Jurkat, Clone E6-1 (cell line): ENCODE measurements around the gene MANEA.
"Not testable (repeated sequence)": the region's sequence is repeated elsewhere in the genome, so short reads cannot be mapped to it uniquely, and the experiment has no call there.

Source experiments
- DNase-seq: peaks from one replicate; pipeline ENCODE4 v3.0.0-alpha.2; 2011; ENCODE audit warnings: low read depth, low spot score
- H3K4me3 ChIP-seq: 2 replicates; pipeline ENCODE4 v1.5.1; 2011; ENCODE audit warnings: mild to moderate bottlenecking, low read length, control low read depth, moderate library complexity

MANEA gene

GRCh38 chr6:95581073-95581472 is 3.7 kb downstream of the MANEA start:
- DNase-seq = no peak

DNA sequence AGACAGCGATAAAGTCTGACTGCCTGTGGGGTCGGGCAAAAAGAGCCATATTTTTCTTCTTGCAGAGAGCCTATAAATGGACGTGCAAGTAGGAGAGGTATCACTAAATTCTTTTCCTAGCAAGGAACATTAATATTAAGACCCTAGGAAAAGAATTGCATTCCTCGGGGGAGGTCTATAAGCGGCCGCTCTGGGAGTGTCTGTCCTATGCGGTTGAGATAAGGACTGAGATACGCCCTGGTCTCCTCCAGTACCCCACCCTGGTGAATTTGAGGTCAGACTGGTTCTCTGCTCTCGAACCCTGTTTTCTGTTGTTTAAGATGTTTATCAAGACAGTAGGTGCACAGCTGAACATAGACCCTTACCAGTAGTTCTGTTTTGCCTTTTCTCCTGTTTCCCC is 6.9 kb downstream of the MANEA start:
- DNase-seq = not testable (repeated sequence)

More at GRCh38 chr6:95581073-95581472, 3.7 kb downstream of the MANEA start:
- H3K4me3 ChIP-seq = no peak overlapping the region

DNA sequence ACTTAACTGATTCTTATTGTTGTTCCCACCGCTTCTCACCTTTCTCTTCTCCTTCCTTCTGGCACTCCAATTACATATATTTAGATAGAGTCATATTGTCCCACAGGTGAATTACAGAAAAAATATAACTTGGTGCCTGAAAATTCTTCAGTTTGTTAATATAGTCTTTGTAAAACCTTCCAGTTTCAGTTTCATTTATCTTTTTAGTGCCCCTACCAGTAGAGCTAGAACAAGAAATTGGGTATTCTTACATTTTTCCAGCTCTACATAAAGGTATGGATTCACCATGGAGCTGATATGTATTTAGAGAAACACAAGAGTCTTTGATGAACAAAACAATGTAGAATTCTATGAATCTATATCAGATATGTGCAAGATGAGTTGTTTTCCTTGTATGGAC is 10.7 kb downstream of the MANEA start:
- DNase-seq = no peak
- H3K4me3 ChIP-seq = no peak overlapping the region

More for the DNA sequence above, 6.9 kb downstream of the MANEA start:
- not testable (repeated sequence) for H3K4me3 ChIP-seq

DNA sequence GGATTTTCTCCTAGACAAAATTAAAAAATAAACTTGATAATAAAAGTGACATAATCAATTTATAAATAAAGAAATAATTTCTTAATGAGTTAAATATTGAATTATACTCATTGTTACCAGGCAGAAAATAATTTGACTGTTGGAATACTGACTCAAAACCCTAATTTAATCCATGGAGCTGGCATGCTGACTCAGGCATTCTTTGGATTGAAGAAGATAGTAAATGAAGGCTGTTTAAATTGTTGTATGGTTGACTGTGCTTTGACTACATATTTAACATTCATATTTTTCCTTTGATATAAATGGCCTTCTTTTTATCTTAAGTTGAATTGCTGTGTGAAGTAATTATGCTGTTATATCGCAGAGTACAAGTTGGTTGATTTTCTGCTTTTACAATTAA is 11.7 kb downstream of the MANEA start:
- H3K4me3 ChIP-seq = no peak overlapping the region
- DNase-seq = no peak

GRCh38 chr6:95589826-95590570 is 12.7 kb downstream of the MANEA start:
- no peak overlapping the region for H3K4me3 ChIP-seq
- DNase-seq = no peak

DNA sequence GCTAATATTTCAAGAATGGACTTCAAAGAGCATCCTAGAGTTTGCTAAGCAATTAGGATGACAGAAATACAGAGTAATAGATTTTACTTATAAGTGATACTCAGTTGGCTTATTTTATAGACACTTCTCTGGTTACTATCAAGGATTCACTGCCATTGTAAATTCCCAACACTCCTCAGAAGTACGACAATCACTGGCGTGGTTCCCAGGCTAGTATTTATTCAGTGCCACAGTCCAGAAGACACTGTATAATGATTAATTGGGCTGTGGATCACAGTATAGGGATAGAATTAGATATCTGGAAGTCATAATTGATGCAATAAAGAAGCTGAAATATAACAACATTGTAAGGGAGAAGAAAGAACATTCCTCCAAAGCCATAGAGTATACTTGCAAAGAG is 15.7 kb downstream of the MANEA start:
- DNase-seq = no peak
- no peak overlapping the region for H3K4me3 ChIP-seq

DNA sequence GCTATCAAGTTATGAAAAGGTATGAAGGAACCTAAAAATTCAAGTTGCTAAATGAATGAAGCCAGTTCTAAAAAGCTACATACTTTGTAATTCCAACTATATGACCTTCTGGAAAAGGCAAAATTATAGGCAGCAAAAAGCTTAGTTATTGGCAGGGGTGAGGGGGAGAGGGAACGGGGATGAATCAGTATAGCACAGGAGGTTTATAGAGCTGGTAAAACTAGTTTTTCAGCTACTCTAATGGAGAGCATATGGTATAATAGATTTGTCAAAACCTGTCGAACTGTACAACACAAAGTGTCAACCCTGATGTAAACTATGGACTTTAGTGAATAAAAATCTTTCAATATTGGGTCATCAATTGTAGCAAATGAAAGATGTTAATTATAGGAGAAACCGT is 18.7 kb downstream of the MANEA start:
- H3K4me3 ChIP-seq = no peak overlapping the region
- DNase-seq = no peak

DNA sequence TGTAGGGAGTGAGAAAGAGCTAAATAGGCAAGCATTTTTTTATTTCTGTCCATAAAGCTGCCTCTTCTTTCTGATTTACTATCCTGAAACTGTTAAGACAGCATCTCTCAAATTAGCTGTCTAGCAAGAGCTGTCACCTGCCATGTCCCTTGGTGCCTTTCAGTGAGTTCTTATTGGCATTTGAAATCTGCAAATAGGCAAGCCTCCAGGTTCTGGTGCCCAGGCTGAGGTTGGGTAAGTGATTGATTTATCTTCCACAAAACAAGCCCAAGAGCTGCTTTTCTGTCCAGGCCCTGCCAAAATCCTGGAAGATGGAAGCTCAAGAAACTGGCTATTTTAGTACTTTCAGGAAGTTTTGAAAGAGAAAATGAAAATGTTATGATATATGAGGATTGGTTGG is 22.4 kb downstream of the MANEA start:
- H3K4me3 ChIP-seq = no peak overlapping the region
- no peak for DNase-seq

GRCh38 chr6:95601133-95601532 is 23.8 kb downstream of the MANEA start:
- no peak for DNase-seq
- no peak overlapping the region for H3K4me3 ChIP-seq

- no peak overlapping the region for H3K4me3 ChIP-seq
- no peak for DNase-seq
Observed at GRCh38 chr6:95614094-95614493, 36.8 kb downstream of the MANEA start.

DNA sequence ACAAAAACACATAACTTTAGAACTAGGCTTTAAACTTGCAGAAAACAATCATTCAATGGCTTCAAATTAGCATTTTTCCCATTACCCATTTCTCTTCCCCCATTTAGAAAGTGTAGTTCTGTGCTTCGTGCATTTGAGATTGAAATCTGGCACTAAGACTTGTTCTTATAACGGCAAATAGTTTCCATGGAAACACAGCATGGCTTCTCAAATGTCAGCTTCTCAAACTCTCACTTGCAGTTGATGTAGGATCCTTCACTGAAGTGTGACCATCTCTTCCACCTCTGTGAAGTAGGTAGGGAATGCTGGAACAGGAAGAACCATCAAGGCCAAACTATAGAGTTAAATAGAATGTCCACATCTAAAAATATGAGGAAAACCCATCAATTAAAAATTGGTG is 52.2 kb downstream of the MANEA start:
- H3K4me3 ChIP-seq = no peak overlapping the region
- no peak for DNase-seq

DNA sequence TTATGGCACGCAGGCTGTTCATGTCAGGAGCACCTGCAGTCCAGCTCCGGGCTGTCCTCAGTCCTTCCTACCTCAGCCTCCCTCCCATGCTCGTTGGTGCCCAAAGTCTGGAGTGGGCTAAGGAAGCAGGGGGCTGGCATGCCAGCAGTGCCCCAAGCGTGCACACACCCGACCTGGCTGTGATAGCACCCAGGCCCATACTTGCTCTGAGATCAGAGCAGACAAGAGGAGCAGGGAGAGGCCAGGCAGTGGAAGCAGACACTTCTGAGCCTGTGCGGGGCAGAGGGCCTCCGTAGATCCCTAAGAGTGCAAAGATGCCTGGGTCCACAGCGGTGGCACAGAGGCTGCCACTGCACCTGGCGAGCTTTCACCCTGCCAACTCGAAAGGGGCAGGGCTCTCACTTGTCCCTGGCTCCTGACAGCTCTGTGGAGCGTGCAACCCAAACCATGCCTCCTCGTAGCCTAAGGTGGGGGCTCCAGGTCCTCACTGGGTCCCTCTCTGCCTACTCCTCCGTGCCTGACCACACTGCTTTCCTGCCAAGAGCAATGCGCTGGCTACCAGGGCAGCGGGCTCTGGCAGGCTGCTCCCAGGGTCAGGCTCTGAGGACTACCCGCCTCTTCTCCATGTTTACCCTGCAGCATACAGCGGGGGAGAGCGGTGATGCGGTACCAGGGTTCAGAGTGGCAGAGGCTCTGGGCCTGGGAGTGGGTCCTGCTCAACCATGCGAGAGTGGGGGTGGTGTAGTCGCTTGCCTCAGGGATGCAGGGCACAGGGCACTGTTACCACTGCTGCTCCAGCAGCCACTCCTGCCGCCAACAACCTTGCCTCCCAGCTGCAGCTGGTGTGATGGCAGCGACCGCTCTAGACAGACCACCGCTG is 59.5 kb downstream of the MANEA start:
- no peak for DNase-seq
- H3K4me3 ChIP-seq = no peak overlapping the region

DNA sequence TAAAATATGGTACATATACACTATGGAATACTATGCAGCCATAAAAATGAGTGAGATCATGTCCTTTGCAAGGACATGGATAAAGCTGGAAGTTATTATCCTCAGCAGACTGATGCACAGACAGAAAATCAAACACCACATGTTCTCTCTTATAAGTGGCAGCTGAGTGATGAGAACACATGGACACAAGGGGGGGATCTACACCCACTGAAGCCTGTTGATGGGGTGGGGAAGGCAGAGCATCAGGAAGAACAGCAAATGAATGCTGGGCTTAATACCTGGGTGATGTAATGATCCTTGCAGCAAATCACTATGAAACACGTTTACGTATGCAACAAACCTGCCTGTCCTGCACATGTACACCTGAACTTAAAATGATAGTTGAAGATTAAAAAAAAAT is 71.3 kb downstream of the MANEA start:
- no peak for DNase-seq

DNA sequence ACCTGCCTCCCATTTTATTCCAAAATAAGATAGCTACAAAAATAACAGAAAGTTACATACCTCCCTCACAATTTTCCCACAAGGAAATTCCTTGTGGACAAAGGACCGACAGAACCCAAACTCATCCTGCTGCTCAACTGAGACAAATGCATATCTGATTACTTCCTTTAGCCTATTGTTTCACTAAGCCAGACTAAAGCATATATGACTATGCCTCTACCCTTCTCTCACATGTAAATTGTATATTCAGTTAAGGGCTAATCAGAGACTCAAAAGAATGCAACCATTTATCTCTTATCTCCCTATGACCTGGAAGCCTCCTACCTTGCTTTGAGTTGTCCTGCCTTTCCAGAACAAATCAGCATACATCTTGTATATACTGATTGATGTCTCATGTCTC is 72.1 kb downstream of the MANEA start:
- DNase-seq = no peak
- no peak overlapping the region for H3K4me3 ChIP-seq

More for the DNA sequence above, 71.3 kb downstream of the MANEA start:
- no peak overlapping the region for H3K4me3 ChIP-seq

GRCh38 chr6:95654176-95654575 is 76.8 kb downstream of the MANEA start:
- no peak for DNase-seq

DNA sequence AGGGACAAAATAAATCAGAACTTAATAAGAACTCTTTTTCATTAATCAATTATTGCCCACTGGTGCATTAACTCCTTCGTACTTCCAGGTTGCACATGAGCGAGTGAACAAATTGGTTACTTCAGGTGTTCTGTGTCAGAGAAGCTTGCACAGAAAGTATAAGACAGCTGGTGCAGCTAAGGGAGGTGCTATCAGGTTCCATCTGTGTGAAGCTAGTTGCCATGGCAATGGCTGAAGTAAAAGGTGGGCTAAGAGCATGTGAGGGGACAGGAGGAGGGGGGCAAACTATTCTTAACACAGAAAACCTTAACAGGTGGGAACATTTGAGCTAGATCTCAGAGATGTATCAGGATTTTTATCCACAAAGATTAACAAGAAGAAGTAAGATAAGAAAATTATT is 81.6 kb downstream of the MANEA start:
- no peak for DNase-seq

More at GRCh38 chr6:95654176-95654575, 76.8 kb downstream of the MANEA start:
- no peak overlapping the region for H3K4me3 ChIP-seq

More for the DNA sequence above, 81.6 kb downstream of the MANEA start:
- no peak overlapping the region for H3K4me3 ChIP-seq
